Transverse colon (tissue), 3 donors: ENCODE measurements around the gene CALY.

ENCODE experiments used
- EP300 ChIP-seq: sonication (generic); formaldehyde crosslinking; IDR thresholded peaks from one replicate; pipeline ENCODE4 v1.6.1; 2017; ENCODE audit warnings: antibody characterized with exemption, low read depth
- POLR2A ChIP-seq: fragments of 450-650 bp; IDR thresholded peaks from one replicate; pipeline ENCODE4 v1.6.1; 2016; ENCODE audit warnings: antibody characterized with exemption, mild to moderate bottlenecking, moderate library complexity
- TF ChIP-seq, protein P1 (sequence below), 5 experiments: fragments of 200-600 bp in 3 of 5; fragments of 450-650 bp in 2 of 5; sonication (generic) in 3 of 5; IDR thresholded peaks; 1 replicate in 2 of 5; 2 replicates in 3 of 5; pipeline ENCODE4 v1.5.1; 2016 to 2017; ENCODE audit warnings: antibody characterized with exemption in 5 of 5, inconsistent platforms in 3 of 5, mild to moderate bottlenecking in 2 of 5, moderate library complexity in 1 of 5

GRCh38 chr10:133359554-133359971, 22.9 kb upstream of the CALY start:
- TF ChIP-seq EP300 (no peak), POLR2A (no peak)
- TF ChIP-seq, protein P1, sequence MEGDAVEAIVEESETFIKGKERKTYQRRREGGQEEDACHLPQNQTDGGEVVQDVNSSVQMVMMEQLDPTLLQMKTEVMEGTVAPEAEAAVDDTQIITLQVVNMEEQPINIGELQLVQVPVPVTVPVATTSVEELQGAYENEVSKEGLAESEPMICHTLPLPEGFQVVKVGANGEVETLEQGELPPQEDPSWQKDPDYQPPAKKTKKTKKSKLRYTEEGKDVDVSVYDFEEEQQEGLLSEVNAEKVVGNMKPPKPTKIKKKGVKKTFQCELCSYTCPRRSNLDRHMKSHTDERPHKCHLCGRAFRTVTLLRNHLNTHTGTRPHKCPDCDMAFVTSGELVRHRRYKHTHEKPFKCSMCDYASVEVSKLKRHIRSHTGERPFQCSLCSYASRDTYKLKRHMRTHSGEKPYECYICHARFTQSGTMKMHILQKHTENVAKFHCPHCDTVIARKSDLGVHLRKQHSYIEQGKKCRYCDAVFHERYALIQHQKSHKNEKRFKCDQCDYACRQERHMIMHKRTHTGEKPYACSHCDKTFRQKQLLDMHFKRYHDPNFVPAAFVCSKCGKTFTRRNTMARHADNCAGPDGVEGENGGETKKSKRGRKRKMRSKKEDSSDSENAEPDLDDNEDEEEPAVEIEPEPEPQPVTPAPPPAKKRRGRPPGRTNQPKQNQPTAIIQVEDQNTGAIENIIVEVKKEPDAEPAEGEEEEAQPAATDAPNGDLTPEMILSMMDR (IDR thresholded peaks at IDR 0.05), result no peak
